SK-N-SH (cell line): ENCODE results near the gene FPR2. TPM values are rescaled to one million over a fixed set of nuclear protein-coding genes. Genes with fewer than 3 reads are reported as not detected.
A peak's percentile ranks its signal among the peaks of the same experiment; 100 is the strongest.

ENCODE experiments used
- CTCF ChIA-PET: fragments of 300-600, 350-600 bp; formaldehyde crosslinking; extraction: SDS; loops from one replicate; lab custom pipeline; 2021; lab: Yijun Ruan, JAX
- POLR2A ChIA-PET: fragments of 350-600 bp; sonication (Branson Sonifier 250); formaldehyde crosslinking; extraction: SDS; loops from one replicate; lab custom pipeline; 2020; ENCODE audit warnings: antibody characterized with exemption, inconsistent platforms; lab: Yijun Ruan, JAX
- DNase-seq: peaks from one replicate; pipeline ENCODE4 v3.0.0; 2012
- H2AFZ ChIP-seq: fragments of 200-600 bp; sonication (generic); 2 replicates; pipeline ENCODE4 v1.8.1; 2016; ENCODE audit warnings: antibody characterized with exemption, mild to moderate bottlenecking, low read depth
- H3F3A ChIP-seq: fragments of 200-600 bp; sonication (generic); replicated peaks from 2 replicates; pipeline ENCODE3; 2016; ENCODE audit warnings: antibody characterized with exemption, mild to moderate bottlenecking; ENCODE audit not compliant: insufficient read depth
- H3K27ac ChIP-seq, 2 experiments: fragments of 200-500 bp in 1 of 2; fragments of 200-600 bp in 1 of 2; sonication (Bioruptor generic) in 1 of 2; sonication (generic), shearing (Covaris generic) in 1 of 2; 2 replicates each; pipeline versions ENCODE4 v1.5.1 to v1.6.1; 2014 to 2016; ENCODE audit warnings: low read depth in 2 of 2, inconsistent platforms in 1 of 2, low read length in 1 of 2, mild to moderate bottlenecking in 1 of 2, mixed read lengths in 1 of 2
- H3K27me3 ChIP-seq: fragments of 200-600 bp; sonication (generic), shearing (Covaris generic); 2 replicates; pipeline ENCODE4 v1.6.1; 2016; ENCODE audit warnings: mixed run types; ENCODE audit not compliant: insufficient read depth
- H3K36me3 ChIP-seq, 2 experiments: fragments of 200-500 bp in 1 of 2; fragments of 200-600 bp in 1 of 2; sonication (Bioruptor generic) in 1 of 2; sonication (generic) in 1 of 2; replicated peaks in 1 of 2; 2 replicates each; pipeline versions ENCODE3 to v1.5.1; 2014 to 2016; ENCODE audit warnings: low read length in 1 of 2, mild to moderate bottlenecking in 1 of 2; ENCODE audit not compliant: insufficient read depth in 2 of 2, control insufficient read depth in 1 of 2
- H3K4me1 ChIP-seq, 2 experiments: fragments of 200-500 bp in 1 of 2; fragments of 200-600 bp in 1 of 2; sonication (Bioruptor generic) in 1 of 2; sonication (generic), shearing (Covaris generic) in 1 of 2; 2 replicates each; pipeline versions ENCODE4 v1.5.1 to v1.6.1; 2014 to 2016; ENCODE audit warnings: low read depth in 1 of 2, low read length in 1 of 2, mixed run types in 1 of 2; ENCODE audit not compliant: insufficient read depth in 2 of 2, control insufficient read depth in 1 of 2
- H3K4me2 ChIP-seq: fragments of 200-600 bp; sonication (generic), shearing (Covaris generic); 2 replicates; pipeline ENCODE4 v1.6.1; 2017; ENCODE audit warnings: mixed run types
- H3K4me3 ChIP-seq, 2 experiments: fragments of 200-500 bp in 1 of 2; fragments of 200-600 bp in 1 of 2; sonication (Bioruptor generic) in 1 of 2; sonication (generic), shearing (Covaris generic) in 1 of 2; 2 replicates each; pipeline versions ENCODE4 v1.5.1 to v1.8.1; 2014 to 2016; ENCODE audit warnings: low read depth in 2 of 2, inconsistent platforms in 1 of 2, low read length in 1 of 2, mild to moderate bottlenecking in 1 of 2, mixed read lengths in 1 of 2, moderate library complexity in 1 of 2
- H3K79me2 ChIP-seq: fragments of 200-600 bp; sonication (generic); 2 replicates; pipeline ENCODE4 v1.8.1; 2017; ENCODE audit warnings: mild to moderate bottlenecking; ENCODE audit not compliant: insufficient read depth
- H3K9ac ChIP-seq: fragments of 200-600 bp; sonication (generic); 2 replicates; pipeline ENCODE4 v1.6.1; 2017; ENCODE audit warnings: mixed run types
- H3K9me2 ChIP-seq: fragments of 200-600 bp; sonication (generic); 2 replicates; pipeline ENCODE4 v1.6.1; 2017; ENCODE audit warnings: mixed run types
- H3K9me3 ChIP-seq: fragments of 200-600 bp; sonication (generic); 2 replicates; pipeline ENCODE4 v1.6.1; 2017; ENCODE audit warnings: mixed run types, mild to moderate bottlenecking, moderate library complexity
- H4K20me1 ChIP-seq: fragments of 200-600 bp; sonication (generic); 2 replicates; pipeline ENCODE4 v1.6.1; 2017; ENCODE audit warnings: mild to moderate bottlenecking, mixed run types; ENCODE audit not compliant: insufficient read depth
- CTCF ChIP-seq: fragments of 200-600 bp; sonication (generic); IDR thresholded peaks from 2 replicates; pipeline ENCODE4 v1.6.1; 2017; ENCODE audit warnings: antibody characterized with exemption, mild to moderate bottlenecking, moderate library complexity
- ELF1 ChIP-seq: IDR thresholded peaks from 2 replicates; pipeline ENCODE4 v1.4.0; 2012
- EP300 ChIP-seq, 2 experiments: IDR thresholded peaks; 2 replicates each; pipeline versions ENCODE4 v1.4.0 to v1.6.1; 2012; ENCODE audit warnings: borderline replicate concordance in 1 of 2, low read depth in 1 of 2, low read length in 1 of 2
- EZH2phosphoT487 ChIP-seq: fragments of 200-600 bp; sonication (generic); IDR thresholded peaks from 2 replicates; pipeline ENCODE4 v1.6.1; 2017; ENCODE audit warnings: low read depth, mixed run types, mild to moderate bottlenecking, antibody characterized with exemption, moderate library complexity, borderline replicate concordance
- FOXM1 ChIP-seq: IDR thresholded peaks from 2 replicates; pipeline ENCODE4 v1.4.0; 2012; ENCODE audit warnings: low read depth, mild to moderate bottlenecking
- GABPA ChIP-seq: IDR thresholded peaks from 2 replicates; pipeline ENCODE4 v1.4.0; 2012; ENCODE audit warnings: low read depth, mild to moderate bottlenecking
- GATA2 ChIP-seq: sonication (generic); formaldehyde crosslinking; IDR thresholded peaks from 2 replicates; pipeline ENCODE4 v1.5.0; 2020; ENCODE audit warnings: mild to moderate bottlenecking, missing genetic modification reagents
- JUND ChIP-seq: IDR thresholded peaks from 2 replicates; pipeline ENCODE4 v1.4.0; 2012
- MAX ChIP-seq: IDR thresholded peaks from 2 replicates; pipeline ENCODE4 v1.4.0; 2012; ENCODE audit warnings: low read depth
- MEF2A ChIP-seq: IDR thresholded peaks from 2 replicates; pipeline ENCODE4 v1.4.0; 2012; ENCODE audit warnings: low read depth, borderline replicate concordance
- NRF1 ChIP-seq: IDR thresholded peaks from 2 replicates; pipeline ENCODE4 v1.6.1; 2012; ENCODE audit warnings: low read depth, mild to moderate bottlenecking, low read length
- RCOR1 ChIP-seq: fragments of 150-350 bp; IDR thresholded peaks from 2 replicates; pipeline ENCODE4 v1.6.1; 2017; ENCODE audit warnings: antibody characterized with exemption, low read length
- RFX5 ChIP-seq: IDR thresholded peaks from 2 replicates; pipeline ENCODE4 v1.6.1; 2012; ENCODE audit warnings: mild to moderate bottlenecking, improper control_type of control experiment, low read length
- USF2 ChIP-seq: fragments of 150-350 bp; IDR thresholded peaks from 2 replicates; pipeline ENCODE4 v1.6.1; 2017; ENCODE audit warnings: antibody characterized with exemption, low read length, low read depth, borderline replicate concordance
- WGBS: methylation state at CpG from one replicate; pipeline ENCODE4 v1.1.6; 2017; ENCODE audit warnings: low lambda C conversion rate; 5-methylcytosine and 5-hydroxymethylcytosine counted together
- polyA plus RNA-seq, 3 experiments: library from polyadenylated mRNA; depleted of rRNA; stranded (reverse); fragments of >200 nt; gene quantifications; 2 replicates each; pipeline ENCODE4 v1.2.3, GENCODE V29; 2012

Gene FPR2
- polyA plus RNA-seq, 1 of the 3 experiments (the other 2 are of a cell fraction), result not detected

GRCh38 chr19:51751655-51752054 lies 9.3 kb upstream of the FPR2 start, which contains the start of gene FPR1:
TSS of gene FPR1 (minus strand) at chr19:51751878. CDS start at chr19:51746994, 4,884 bp downstream.
- TF ChIP-seq FOXM1, result no peak
- TF ChIP-seq NRF1, result no peak
- TF ChIP-seq JUND, result no peak
- TF ChIP-seq MAX, result no peak
- no peak for TF ChIP-seq EZH2phosphoT487
- TF ChIP-seq RCOR1, result no peak
- no peak for TF ChIP-seq GATA2 (CRISPR knock-in tag)
- ChIA-PET POLR2A (no interaction called here), CTCF (no interaction called here)
- H3K9ac ChIP-seq, result no peak within 1 kb of the TSS
- H2AFZ ChIP-seq, result peak within 1 kb of the TSS; percentile 36; the same call in 1 of the 2 replicates
- no peaks in the 10 kb centered on the region for H3K9me2 ChIP-seq
- no peaks in the 10 kb centered on the region for H3F3A ChIP-seq
- DNase-seq, result no peak
- peaks cover 50% of the 10 kb centered on the region; the same call in 1 of the 2 replicates for H3K27me3 ChIP-seq
- no peak within 1 kb of the TSS for H3K4me3 ChIP-seq
- H3K27ac ChIP-seq, result no peak within 1 kb of the TSS
- no peaks in the 10 kb centered on the region for H4K20me1 ChIP-seq
- H3K4me2 ChIP-seq, result no peak within 1 kb of the TSS
- no peaks in the 10 kb centered on the region for H3K36me3 ChIP-seq
- H3K4me1 ChIP-seq, result no peaks in the 10 kb centered on the region
- no peaks in the 10 kb centered on the region for H3K9me3 ChIP-seq
- H3K79me2 ChIP-seq, result no peaks in the 10 kb centered on the region
- WGBS, result 0% methylated on average over 2 of the region's 2 CpGs

GRCh38 chr19:51754109-51754508 lies 6.9 kb upstream of the FPR2 start:
- H2AFZ ChIP-seq, result no peak overlapping the region
- no peaks in the 10 kb centered on the region for H3K79me2 ChIP-seq
- no peaks in the 10 kb centered on the region for H3K9me2 ChIP-seq
- H3K9ac ChIP-seq, result no peak overlapping the region
- H3K4me1 ChIP-seq, result no peaks in the 10 kb centered on the region
- no peaks in the 10 kb centered on the region for H3K9me3 ChIP-seq
- H3K4me3 ChIP-seq, result no peak overlapping the region
- ChIA-PET POLR2A (no interaction called here), CTCF (no interaction called here)
- peaks cover 31% of the 10 kb centered on the region; the same call in 1 of the 2 replicates for H3K27me3 ChIP-seq
- H3K36me3 ChIP-seq, result no peaks in the 10 kb centered on the region
- no peak for DNase-seq
- no peak overlapping the region for H3K4me2 ChIP-seq
- H4K20me1 ChIP-seq, result no peaks in the 10 kb centered on the region
- WGBS, result 10% methylated on average over 6 of the region's 6 CpGs
- H3K27ac ChIP-seq, result no peak overlapping the region
- TF ChIP-seq RFX5 (no peak), JUND (no peak), RCOR1 (no peak), GABPA (no peak), EP300 (IDR thresholded peaks at IDR 0.05; ENCODE audit: borderline replicate concordance in 1 of 2, low read depth in 1 of 2, low read length in 1 of 2) (no peak), GATA2 (CRISPR knock-in tag) (no peak), CTCF (no peak), ELF1 (no peak), MEF2A (no peak), USF2 (no peak), MAX (no peak)
- H3F3A ChIP-seq, result no peaks in the 10 kb centered on the region
